ENCODE data around the gene CTNND2. TPM values are rescaled to one million over a fixed set of nuclear protein-coding genes. Genes with fewer than 3 reads are reported as not detected.

CTNND2 gene
- total RNA-seq, 4 donors from 2014 or later = 8.3 TPM; not detected in 3

- TF ChIP-seq CTCF (IDR thresholded peaks at IDR 0.05; ENCODE audit: low read depth) = no peak
Observed at GRCh38 chr5:11791792-11792191, 112.5 kb downstream of the CTNND2 start.

GRCh38 chr5:11790201-11790600 lies 114.0 kb downstream of the CTNND2 start:
- no peak for TF ChIP-seq CTCF (IDR thresholded peaks at IDR 0.05; ENCODE audit: low read depth)

GRCh38 chr5:11785771-11786352 lies 118.4 kb downstream of the CTNND2 start:
- no peak for TF ChIP-seq CTCF (IDR thresholded peaks at IDR 0.05; ENCODE audit: low read depth)

GRCh38 chr5:11780641-11781345 lies 123.5 kb downstream of the CTNND2 start:
- TF ChIP-seq CTCF (IDR thresholded peaks at IDR 0.05; ENCODE audit: low read depth) = no peak

- TF ChIP-seq CTCF (IDR thresholded peaks at IDR 0.05; ENCODE audit: low read depth) = no peak
Observed at GRCh38 chr5:11777096-11777495, 127.2 kb downstream of the CTNND2 start.

GRCh38 chr5:11770310-11770709 lies 133.9 kb downstream of the CTNND2 start:
- no peak for TF ChIP-seq CTCF (IDR thresholded peaks at IDR 0.05; ENCODE audit: low read depth)

- TF ChIP-seq CTCF (IDR thresholded peaks at IDR 0.05; ENCODE audit: low read depth) = no peak
Observed at GRCh38 chr5:11760934-11761603, 143.2 kb downstream of the CTNND2 start.

Data from subcutaneous adipose tissue (tissue), 4 donors.